ENCODE results near the gene LSM14A.

DNA sequence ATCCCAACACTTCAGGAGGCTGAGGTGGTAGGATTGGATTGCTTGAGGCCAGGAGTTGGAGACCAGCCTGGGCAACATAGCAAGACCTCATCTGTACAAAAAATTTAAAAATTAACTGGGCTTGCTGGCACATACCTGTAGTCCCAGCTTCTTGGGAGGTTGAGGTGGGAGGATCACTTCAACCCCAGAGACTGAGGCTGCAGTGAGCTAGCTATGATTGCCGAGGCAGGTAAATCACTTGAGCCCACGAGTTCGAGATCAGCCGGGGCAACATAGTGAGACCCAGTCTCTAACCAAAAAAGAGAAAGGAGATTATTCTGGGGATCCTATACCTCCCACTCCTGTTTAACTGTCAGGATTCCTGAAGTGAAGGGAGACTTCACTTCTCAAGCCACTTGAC, 65.6 kb downstream of the LSM14A start:
- no peak for TF ChIP-seq YY1 (IDR thresholded peaks at IDR 0.05)
- TF ChIP-seq, protein P1, sequence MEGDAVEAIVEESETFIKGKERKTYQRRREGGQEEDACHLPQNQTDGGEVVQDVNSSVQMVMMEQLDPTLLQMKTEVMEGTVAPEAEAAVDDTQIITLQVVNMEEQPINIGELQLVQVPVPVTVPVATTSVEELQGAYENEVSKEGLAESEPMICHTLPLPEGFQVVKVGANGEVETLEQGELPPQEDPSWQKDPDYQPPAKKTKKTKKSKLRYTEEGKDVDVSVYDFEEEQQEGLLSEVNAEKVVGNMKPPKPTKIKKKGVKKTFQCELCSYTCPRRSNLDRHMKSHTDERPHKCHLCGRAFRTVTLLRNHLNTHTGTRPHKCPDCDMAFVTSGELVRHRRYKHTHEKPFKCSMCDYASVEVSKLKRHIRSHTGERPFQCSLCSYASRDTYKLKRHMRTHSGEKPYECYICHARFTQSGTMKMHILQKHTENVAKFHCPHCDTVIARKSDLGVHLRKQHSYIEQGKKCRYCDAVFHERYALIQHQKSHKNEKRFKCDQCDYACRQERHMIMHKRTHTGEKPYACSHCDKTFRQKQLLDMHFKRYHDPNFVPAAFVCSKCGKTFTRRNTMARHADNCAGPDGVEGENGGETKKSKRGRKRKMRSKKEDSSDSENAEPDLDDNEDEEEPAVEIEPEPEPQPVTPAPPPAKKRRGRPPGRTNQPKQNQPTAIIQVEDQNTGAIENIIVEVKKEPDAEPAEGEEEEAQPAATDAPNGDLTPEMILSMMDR (IDR thresholded peaks at IDR 0.05; ENCODE audit: low read depth, low read length, missing input control), result no peak
- TF ChIP-seq RAD21 (IDR thresholded peaks at IDR 0.05), result no peak
- TF ChIP-seq, protein P2, sequence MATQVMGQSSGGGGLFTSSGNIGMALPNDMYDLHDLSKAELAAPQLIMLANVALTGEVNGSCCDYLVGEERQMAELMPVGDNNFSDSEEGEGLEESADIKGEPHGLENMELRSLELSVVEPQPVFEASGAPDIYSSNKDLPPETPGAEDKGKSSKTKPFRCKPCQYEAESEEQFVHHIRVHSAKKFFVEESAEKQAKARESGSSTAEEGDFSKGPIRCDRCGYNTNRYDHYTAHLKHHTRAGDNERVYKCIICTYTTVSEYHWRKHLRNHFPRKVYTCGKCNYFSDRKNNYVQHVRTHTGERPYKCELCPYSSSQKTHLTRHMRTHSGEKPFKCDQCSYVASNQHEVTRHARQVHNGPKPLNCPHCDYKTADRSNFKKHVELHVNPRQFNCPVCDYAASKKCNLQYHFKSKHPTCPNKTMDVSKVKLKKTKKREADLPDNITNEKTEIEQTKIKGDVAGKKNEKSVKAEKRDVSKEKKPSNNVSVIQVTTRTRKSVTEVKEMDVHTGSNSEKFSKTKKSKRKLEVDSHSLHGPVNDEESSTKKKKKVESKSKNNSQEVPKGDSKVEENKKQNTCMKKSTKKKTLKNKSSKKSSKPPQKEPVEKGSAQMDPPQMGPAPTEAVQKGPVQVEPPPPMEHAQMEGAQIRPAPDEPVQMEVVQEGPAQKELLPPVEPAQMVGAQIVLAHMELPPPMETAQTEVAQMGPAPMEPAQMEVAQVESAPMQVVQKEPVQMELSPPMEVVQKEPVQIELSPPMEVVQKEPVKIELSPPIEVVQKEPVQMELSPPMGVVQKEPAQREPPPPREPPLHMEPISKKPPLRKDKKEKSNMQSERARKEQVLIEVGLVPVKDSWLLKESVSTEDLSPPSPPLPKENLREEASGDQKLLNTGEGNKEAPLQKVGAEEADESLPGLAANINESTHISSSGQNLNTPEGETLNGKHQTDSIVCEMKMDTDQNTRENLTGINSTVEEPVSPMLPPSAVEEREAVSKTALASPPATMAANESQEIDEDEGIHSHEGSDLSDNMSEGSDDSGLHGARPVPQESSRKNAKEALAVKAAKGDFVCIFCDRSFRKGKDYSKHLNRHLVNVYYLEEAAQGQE (IDR thresholded peaks at IDR 0.05), result no peak
- TF ChIP-seq, protein P3, sequence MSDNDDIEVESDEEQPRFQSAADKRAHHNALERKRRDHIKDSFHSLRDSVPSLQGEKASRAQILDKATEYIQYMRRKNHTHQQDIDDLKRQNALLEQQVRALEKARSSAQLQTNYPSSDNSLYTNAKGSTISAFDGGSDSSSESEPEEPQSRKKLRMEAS (IDR thresholded peaks at IDR 0.05), result no peak
- no peak for TF ChIP-seq TAF1 (conservative IDR thresholded peaks at IDR 0.05)
- TF ChIP-seq, protein P4, sequence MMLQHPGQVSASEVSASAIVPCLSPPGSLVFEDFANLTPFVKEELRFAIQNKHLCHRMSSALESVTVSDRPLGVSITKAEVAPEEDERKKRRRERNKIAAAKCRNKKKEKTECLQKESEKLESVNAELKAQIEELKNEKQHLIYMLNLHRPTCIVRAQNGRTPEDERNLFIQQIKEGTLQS (IDR thresholded peaks at IDR 0.05), result no peak
- no peak for TF ChIP-seq GABPA (IDR thresholded peaks at IDR 0.05 in 1 of 2, conservative IDR thresholded peaks at IDR 0.05 in 1 of 2)
- TF ChIP-seq EGR1 (IDR thresholded peaks at IDR 0.05; ENCODE audit: low read depth in 2 of 2), result no peak
- TF ChIP-seq, protein P5, sequence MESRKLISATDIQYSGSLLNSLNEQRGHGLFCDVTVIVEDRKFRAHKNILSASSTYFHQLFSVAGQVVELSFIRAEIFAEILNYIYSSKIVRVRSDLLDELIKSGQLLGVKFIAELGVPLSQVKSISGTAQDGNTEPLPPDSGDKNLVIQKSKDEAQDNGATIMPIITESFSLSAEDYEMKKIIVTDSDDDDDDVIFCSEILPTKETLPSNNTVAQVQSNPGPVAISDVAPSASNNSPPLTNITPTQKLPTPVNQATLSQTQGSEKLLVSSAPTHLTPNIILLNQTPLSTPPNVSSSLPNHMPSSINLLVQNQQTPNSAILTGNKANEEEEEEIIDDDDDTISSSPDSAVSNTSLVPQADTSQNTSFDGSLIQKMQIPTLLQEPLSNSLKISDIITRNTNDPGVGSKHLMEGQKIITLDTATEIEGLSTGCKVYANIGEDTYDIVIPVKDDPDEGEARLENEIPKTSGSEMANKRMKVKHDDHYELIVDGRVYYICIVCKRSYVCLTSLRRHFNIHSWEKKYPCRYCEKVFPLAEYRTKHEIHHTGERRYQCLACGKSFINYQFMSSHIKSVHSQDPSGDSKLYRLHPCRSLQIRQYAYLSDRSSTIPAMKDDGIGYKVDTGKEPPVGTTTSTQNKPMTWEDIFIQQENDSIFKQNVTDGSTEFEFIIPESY (IDR thresholded peaks at IDR 0.05), result no peak
- no peak for TF ChIP-seq SP1 (IDR thresholded peaks at IDR 0.05)
